ENCODE results near the gene DUSP22.

DUSP22 gene

GRCh38 chr6:352474-352873 lies 60.2 kb downstream of the DUSP22 start:
- Histone ChIP-seq H2AFZ (ENCODE audit: low read length) (no peak overlapping the region), H3K4me2 (ENCODE audit: low read depth, low read length) (no peak overlapping the region), H3K79me2 (ENCODE audit: low read length) (0 out of 2 replicates have a peak, but pooled peaks cover under 1% of the 10 kb centered on the region), H3K27me3 (replicated peaks; ENCODE audit: insufficient read depth, low read length) (no peaks in the 10 kb centered on the region), H4K20me1 (ENCODE audit: insufficient read depth, low read length) (no peaks in the 10 kb centered on the region), H3K27ac (ENCODE audit: low read length) (no peak overlapping the region), H3K4me1 (ENCODE audit: low read length) (no peaks in the 10 kb centered on the region), H3K9me3 (replicated peaks; ENCODE audit: insufficient read depth, low read length) (no peaks in the 10 kb centered on the region), H3K4me3 (ENCODE audit: low read length) (no peak overlapping the region), H3F3A (ENCODE audit: insufficient read depth, low read length) (no peaks in the 10 kb centered on the region), H3K36me3 (replicated peaks; ENCODE audit: insufficient read depth, low read length) (peaks cover 5% of the 10 kb centered on the region; the same call in 1 of the 2 replicates), H3K9me2 (replicated peaks; ENCODE audit: insufficient read depth, low read length) (no peaks in the 10 kb centered on the region), H3K9ac (ENCODE audit: low read length) (no peak overlapping the region)
- no peak for TF ChIP-seq EZH2 (optimal IDR thresholded peaks at IDR 0.05; ENCODE audit: low read depth, low read length)
- DNase-seq, result no peak

GRCh38 chr6:352896-353470 lies 60.7 kb downstream of the DUSP22 start:
- Histone ChIP-seq H3K9me2 (replicated peaks; ENCODE audit: insufficient read depth, low read length) (no peaks in the 10 kb centered on the region), H3K4me2 (ENCODE audit: low read depth, low read length) (no peak overlapping the region), H3K36me3 (replicated peaks; ENCODE audit: insufficient read depth, low read length) (peaks cover 4% of the 10 kb centered on the region; the same call in 1 of the 2 replicates), H3K9me3 (replicated peaks; ENCODE audit: insufficient read depth, low read length) (no peaks in the 10 kb centered on the region), H3K9ac (ENCODE audit: low read length) (no peak overlapping the region), H3F3A (ENCODE audit: insufficient read depth, low read length) (no peaks in the 10 kb centered on the region), H2AFZ (ENCODE audit: low read length) (no peak overlapping the region), H3K27me3 (replicated peaks; ENCODE audit: insufficient read depth, low read length) (no peaks in the 10 kb centered on the region), H4K20me1 (ENCODE audit: insufficient read depth, low read length) (no peaks in the 10 kb centered on the region), H3K79me2 (ENCODE audit: low read length) (no peaks in the 10 kb centered on the region), H3K4me3 (ENCODE audit: low read length) (no peak overlapping the region), H3K4me1 (ENCODE audit: low read length) (no peaks in the 10 kb centered on the region), H3K27ac (ENCODE audit: low read length) (no peak overlapping the region)
- TF ChIP-seq EZH2 (optimal IDR thresholded peaks at IDR 0.05; ENCODE audit: low read depth, low read length), result no peak
- no peak for TF ChIP-seq CTCF (IDR thresholded peaks at IDR 0.05; ENCODE audit: low read length)
- TF ChIP-seq EZH2phosphoT487 (IDR thresholded peaks at IDR 0.05; ENCODE audit: low read length), result no peak
- DNase-seq, result no peak

- no peaks in the 10 kb centered on the region for H3K79me2 ChIP-seq (ENCODE audit: low read length)
- TF ChIP-seq EZH2phosphoT487 (IDR thresholded peaks at IDR 0.05; ENCODE audit: low read length), result no peak
- TF ChIP-seq CTCF (IDR thresholded peaks at IDR 0.05; ENCODE audit: low read length), result no peak
- TF ChIP-seq EZH2 (optimal IDR thresholded peaks at IDR 0.05; ENCODE audit: low read depth, low read length), result no peak
Measured at GRCh38 chr6:353642-354614, 61.6 kb downstream of the DUSP22 start.

More at GRCh38 chr6:353642-354614, 61.6 kb downstream of the DUSP22 start:
- Histone ChIP-seq H3K27ac (ENCODE audit: low read length) (no peak overlapping the region), H2AFZ (ENCODE audit: low read length) (no peak overlapping the region), H3K4me1 (ENCODE audit: low read length) (no peaks in the 10 kb centered on the region), H3K4me2 (ENCODE audit: low read depth, low read length) (no peak overlapping the region), H3K4me3 (ENCODE audit: low read length) (no peak overlapping the region), H3F3A (ENCODE audit: insufficient read depth, low read length) (no peaks in the 10 kb centered on the region), H3K9me2 (replicated peaks; ENCODE audit: insufficient read depth, low read length) (no peaks in the 10 kb centered on the region), H3K36me3 (replicated peaks; ENCODE audit: insufficient read depth, low read length) (peaks cover 4% of the 10 kb centered on the region; the same call in 1 of the 2 replicates), H4K20me1 (ENCODE audit: insufficient read depth, low read length) (no peaks in the 10 kb centered on the region), H3K9me3 (replicated peaks; ENCODE audit: insufficient read depth, low read length) (no peaks in the 10 kb centered on the region), H3K27me3 (replicated peaks; ENCODE audit: insufficient read depth, low read length) (no peaks in the 10 kb centered on the region), H3K9ac (ENCODE audit: low read length) (no peak overlapping the region)
- DNase-seq, result no peak
